Endothelial cell of umbilical vein (primary cell): ENCODE data around the gene ZNF26. TPM values are rescaled to one million over a fixed set of nuclear protein-coding genes. Genes with fewer than 3 reads are reported as not detected.

Source experiments
- BruUV-seq: library from RNA; stranded (reverse); fragments of 400-500 nt; replicated peaks from 2 replicates; lab custom pipeline; 2021; lab: Mats Ljungman, UMichigan
- CTCF ChIA-PET: fragments of 300-600, 350-600 bp; sonication (Branson Sonifier 250); formaldehyde crosslinking; loops from one replicate; lab custom pipeline; 2021; ENCODE audit warnings: antibody characterized with exemption, inconsistent platforms; lab: Charles Lee
- POLR2A ChIA-PET: fragments of 300-600, 350-600 bp; sonication (Branson Sonifier 250); formaldehyde crosslinking; loops from one replicate; lab custom pipeline; 2021; ENCODE audit warnings: antibody characterized with exemption, inconsistent platforms; lab: Charles Lee
- DNase-seq: peaks from one replicate; pipeline ENCODE4 v3.0.0-alpha.2; 2011; ENCODE audit warnings: low read depth, low spot score
- FAIRE-seq: peaks from 2 replicates; lab custom pipeline; 2011; peaks lifted over from hg19 to GRCh38; lab: Jason Lieb, UNC
- H2AFZ ChIP-seq: 2 replicates; pipeline ENCODE4 v1.6.0; 2012; ENCODE audit warnings: low read depth, low read length, control low read depth, inconsistent platforms
- H3K27ac ChIP-seq: 2 replicates; pipeline ENCODE4 v1.5.1; 2011; ENCODE audit warnings: low read depth, mild to moderate bottlenecking, control low read depth, low read length, moderate library complexity; ENCODE audit not compliant: insufficient read depth
- H3K27me3 ChIP-seq, 2 experiments: 2 replicates each; pipeline versions ENCODE4 v1.6.0 to v1.6.1; 2011; ENCODE audit warnings: low read length in 2 of 2, mixed read lengths in 1 of 2; ENCODE audit not compliant: control insufficient read depth in 2 of 2, insufficient read depth in 2 of 2
- H3K36me3 ChIP-seq, 2 experiments: 2 replicates in 1 of 2; 3 replicates in 1 of 2; pipeline ENCODE4 v1.5.1; 2011; ENCODE audit warnings: low read length in 2 of 2, mild to moderate bottlenecking in 1 of 2, moderate library complexity in 1 of 2; ENCODE audit not compliant: control insufficient read depth in 2 of 2, insufficient read depth in 2 of 2; ENCODE audit errors: extremely low read depth in 1 of 2
- H3K4me1 ChIP-seq: 3 replicates; pipeline ENCODE4 v1.5.1; 2011; ENCODE audit warnings: mild to moderate bottlenecking, low read length; ENCODE audit not compliant: control insufficient read depth, insufficient read depth; ENCODE audit errors: extremely low read depth
- H3K4me2 ChIP-seq: 2 replicates; pipeline ENCODE4 v1.6.1; 2011; ENCODE audit warnings: low read length, control low read depth, mixed read lengths; ENCODE audit not compliant: insufficient read depth
- H3K4me3 ChIP-seq, 3 experiments: fragments of 200-600 bp in 1 of 3; sonication (generic), shearing (Covaris generic) in 1 of 3; replicated peaks in 1 of 3; 2 replicates each; pipeline ENCODE4 v1.5.1; 2011 to 2016; ENCODE audit warnings: control low read depth in 3 of 3, low read length in 3 of 3, mild to moderate bottlenecking in 2 of 3, inconsistent platforms in 1 of 3, low read depth in 1 of 3, moderate library complexity in 1 of 3; ENCODE audit not compliant: insufficient read depth in 1 of 3
- H3K79me2 ChIP-seq: 2 replicates; pipeline ENCODE4 v1.6.0; 2012; ENCODE audit warnings: low read length, inconsistent platforms; ENCODE audit not compliant: control insufficient read depth, insufficient read depth
- H3K9ac ChIP-seq: replicated peaks from 2 replicates; pipeline ENCODE3; 2011; ENCODE audit warnings: low read length, control low read depth; ENCODE audit not compliant: insufficient read depth; ENCODE audit errors: extremely low read depth
- H3K9me1 ChIP-seq: replicated peaks from 3 replicates; pipeline ENCODE4 v1.6.0; 2011; ENCODE audit warnings: mild to moderate bottlenecking, low read length; ENCODE audit not compliant: control insufficient read depth, insufficient read depth; ENCODE audit errors: extremely low read depth
- H3K9me3 ChIP-seq: replicated peaks from 2 replicates; pipeline ENCODE4 v1.5.1; 2012; ENCODE audit warnings: low read length, inconsistent platforms; ENCODE audit not compliant: control insufficient read depth, insufficient read depth
- H4K20me1 ChIP-seq: replicated peaks from 2 replicates; pipeline ENCODE3; 2011; ENCODE audit warnings: mild to moderate bottlenecking, low read length; ENCODE audit not compliant: control insufficient read depth, insufficient read depth; ENCODE audit errors: extremely low read depth
- CTCF ChIP-seq, 2 donors: IDR thresholded peaks; 1 replicate in 1 of 2; 2 replicates in 1 of 2; pipeline ENCODE4 v1.5.1; 2011; ENCODE audit warnings: low read length in 2 of 2, mild to moderate bottlenecking in 2 of 2, moderate library complexity in 2 of 2, control low read depth in 1 of 2, inconsistent platforms in 1 of 2, low read depth in 1 of 2; ENCODE audit not compliant: insufficient read depth in 1 of 2; ENCODE audit errors: extremely low read depth in 1 of 2
- EZH2 ChIP-seq: IDR thresholded peaks from 2 replicates; pipeline ENCODE4 v1.6.1; 2012; ENCODE audit warnings: borderline replicate concordance, low read depth, mild to moderate bottlenecking, moderate library complexity, low read length, inconsistent platforms; ENCODE audit not compliant: severe bottlenecking
- FOS ChIP-seq: IDR thresholded peaks from 2 replicates; pipeline ENCODE4 v1.6.1; 2011; ENCODE audit warnings: mild to moderate bottlenecking, low read length, moderate library complexity, borderline replicate concordance; ENCODE audit not compliant: insufficient read depth
- GATA2 ChIP-seq: IDR thresholded peaks from 2 replicates; pipeline ENCODE4 v1.7.0; 2011; ENCODE audit warnings: low read depth, mild to moderate bottlenecking, moderate library complexity, mixed read lengths, low read length; ENCODE audit not compliant: insufficient read length, insufficient read depth
- JUN ChIP-seq: IDR thresholded peaks from 2 replicates; pipeline ENCODE4 v1.6.1; 2011; ENCODE audit warnings: borderline replicate concordance, low read depth; ENCODE audit not compliant: insufficient read length, insufficient read depth
- MAX ChIP-seq: IDR thresholded peaks from 2 replicates; pipeline ENCODE4 v1.6.1; 2011; ENCODE audit not compliant: insufficient read depth, insufficient read length
- MYC ChIP-seq: IDR thresholded peaks from one replicate; pipeline ENCODE4 v1.6.1; 2011; ENCODE audit warnings: mild to moderate bottlenecking, low read depth, low read length
- POLR2A ChIP-seq: IDR thresholded peaks from 2 replicates; pipeline ENCODE4 v1.6.1; 2012; ENCODE audit warnings: low read depth, mild to moderate bottlenecking, control low read depth, low read length
- POLR2AphosphoS5 ChIP-seq: IDR thresholded peaks from 2 replicates; pipeline ENCODE4 v1.6.1; 2012; ENCODE audit warnings: low read depth, mild to moderate bottlenecking, control low read depth, low read length, moderate library complexity; ENCODE audit not compliant: insufficient read depth
- dilution Hi-C: fragments of 300-500 bp; cut with MboI; formaldehyde crosslinking; loops from one replicate; pipeline ENCODE4 v1.15.0; 2019; ENCODE audit warnings: low sequenced_read_pairs; ENCODE audit not compliant: extremely low pct_ligation_motif_present
- intact Hi-C: fragments of 100-400 bp; cut with micrococcal nuclease; formaldehyde crosslinking; loops from one replicate; pipeline ENCODE4 v1.10.0; 2022
- polyA plus RNA-seq, 4 experiments: library from polyadenylated mRNA; depleted of rRNA in 3 of 4; stranded (reverse) in 3 of 4; unstranded in 1 of 4; fragments of >200 nt; gene quantifications; 2 replicates each; pipeline versions ENCODE4 v1.2.1 to v1.2.3, GENCODE V29; 2011 to 2012; ENCODE audit warnings: missing spikeins in 1 of 4
- total RNA-seq: library from RNA; stranded (reverse); gene quantifications from 2 replicates; pipeline ENCODE4 v1.2.3, GENCODE V29; 2021

Gene ZNF26
- total and polyA plus RNA-seq, 2 donors (not counting 3 experiments of a cell fraction or from before 2014, with no cell fraction given), result 5.9 to 11.1 TPM

GRCh38 chr12:133026996-133027395 is 40.8 kb downstream of the ZNF26 start:
- intact Hi-C loops (no loop called here), dilution Hi-C loops (no loop called here)
- FAIRE-seq (no peak), DNase-seq (no peak)
- no peaks in the 10 kb centered on the region for H3K79me2 ChIP-seq
- no peaks in the 10 kb centered on the region for H3K36me3 ChIP-seq
- no peaks in the 10 kb centered on the region for H3K4me1 ChIP-seq
- no peaks in the 10 kb centered on the region for H3K9me1 ChIP-seq
- no peaks in the 10 kb centered on the region for H4K20me1 ChIP-seq
- no peak overlapping the region for H3K4me2 ChIP-seq
- H3K27ac ChIP-seq, result no peak overlapping the region
- ChIA-PET CTCF (no interaction called here), POLR2A (no interaction called here)
- H3K27me3 ChIP-seq, result no peaks in the 10 kb centered on the region
- TF ChIP-seq JUN, result no peak
- no peak for TF ChIP-seq MYC
- TF ChIP-seq POLR2A, result no peak
- TF ChIP-seq MAX, result no peak
- no peak for TF ChIP-seq GATA2
- TF ChIP-seq CTCF (IDR thresholded peaks at IDR 0.05; ENCODE audit: extremely low read depth in 1 of 2, insufficient read depth in 1 of 2, low read depth in 1 of 2, low read length in 2 of 2), result no peak
- TF ChIP-seq EZH2, result no peak
- TF ChIP-seq POLR2AphosphoS5, result no peak
- TF ChIP-seq FOS, result no peak
- H2AFZ ChIP-seq, result no peak overlapping the region
- H3K4me3 ChIP-seq, result no peak overlapping the region
- no TSS peak for BruUV-seq
- H3K9ac ChIP-seq, result no peak overlapping the region
- peaks cover 1% of the 10 kb centered on the region for H3K9me3 ChIP-seq
